Stimulated activated CD4-positive, alpha-beta T cell treated with anti-CD3 and anti-CD28 coated beads, Interleukin-15, amount 100 ng/mL, for 48 hours (primary cell): Measurements from ENCODE around the gene FBH1.

Experiments
- DNase-seq, 2 donors: peaks; one replicate each; pipeline ENCODE4 v3.0.0-alpha.2; 2020; ENCODE audit warnings: low read depth in 2 of 2

FBH1 gene

GRCh38 chr10:5977471-5978229 lies 87.6 kb downstream of the FBH1 start, which contains the start of gene IL15RA:
TSS of gene IL15RA (minus strand) at chr10:5977543. CDS start at chr10:5977492, 51 bp downstream.
- DNase-seq, result peak; percentile 79 to 88

GRCh38 chr10:5978230-5978489 lies 88.1 kb downstream of the FBH1 start:
- no peak for DNase-seq

GRCh38 chr10:5981529-5981928 lies 91.5 kb downstream of the FBH1 start:
- DNase-seq, result no peak

GRCh38 chr10:5983774-5984173 lies 93.7 kb downstream of the FBH1 start:
- no peak for DNase-seq

GRCh38 chr10:5985029-5985428 lies 95.0 kb downstream of the FBH1 start:
- no peak for DNase-seq
